IPS DF 4.7 (cell line): ENCODE measurements around the gene MRPL11.

Source experiments
- DNase-seq: peaks from one replicate; pipeline ENCODE4 v3.0.0-alpha.2; 2013; ENCODE audit warnings: low spot score; ENCODE audit errors: extremely low read depth

Gene MRPL11

DNA sequence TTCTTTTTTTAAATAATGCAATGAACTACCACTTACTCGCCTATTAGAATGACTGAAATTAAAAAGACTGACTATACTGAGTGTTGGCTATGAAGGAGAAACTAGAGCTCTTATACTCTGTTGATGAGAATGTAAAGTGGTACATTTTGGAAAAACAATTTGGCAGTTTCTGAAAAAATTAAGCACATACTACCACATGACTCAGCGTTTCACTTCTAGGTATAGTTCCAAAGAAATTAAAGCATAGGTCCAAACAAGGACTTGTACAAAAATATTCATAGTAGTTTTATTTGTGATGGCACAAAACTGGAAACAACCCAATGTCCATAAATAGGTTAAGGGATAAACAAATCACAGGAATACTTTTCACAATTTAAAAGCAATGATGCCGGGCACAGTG, 44.7 kb downstream of the MRPL11 start:
- DNase-seq = no peak

GRCh38 chr11:66391322-66391721, 47.3 kb downstream of the MRPL11 start:
- DNase-seq = no peak

GRCh38 chr11:66388780-66389386, 49.8 kb downstream of the MRPL11 start:
- no peak for DNase-seq

DNA sequence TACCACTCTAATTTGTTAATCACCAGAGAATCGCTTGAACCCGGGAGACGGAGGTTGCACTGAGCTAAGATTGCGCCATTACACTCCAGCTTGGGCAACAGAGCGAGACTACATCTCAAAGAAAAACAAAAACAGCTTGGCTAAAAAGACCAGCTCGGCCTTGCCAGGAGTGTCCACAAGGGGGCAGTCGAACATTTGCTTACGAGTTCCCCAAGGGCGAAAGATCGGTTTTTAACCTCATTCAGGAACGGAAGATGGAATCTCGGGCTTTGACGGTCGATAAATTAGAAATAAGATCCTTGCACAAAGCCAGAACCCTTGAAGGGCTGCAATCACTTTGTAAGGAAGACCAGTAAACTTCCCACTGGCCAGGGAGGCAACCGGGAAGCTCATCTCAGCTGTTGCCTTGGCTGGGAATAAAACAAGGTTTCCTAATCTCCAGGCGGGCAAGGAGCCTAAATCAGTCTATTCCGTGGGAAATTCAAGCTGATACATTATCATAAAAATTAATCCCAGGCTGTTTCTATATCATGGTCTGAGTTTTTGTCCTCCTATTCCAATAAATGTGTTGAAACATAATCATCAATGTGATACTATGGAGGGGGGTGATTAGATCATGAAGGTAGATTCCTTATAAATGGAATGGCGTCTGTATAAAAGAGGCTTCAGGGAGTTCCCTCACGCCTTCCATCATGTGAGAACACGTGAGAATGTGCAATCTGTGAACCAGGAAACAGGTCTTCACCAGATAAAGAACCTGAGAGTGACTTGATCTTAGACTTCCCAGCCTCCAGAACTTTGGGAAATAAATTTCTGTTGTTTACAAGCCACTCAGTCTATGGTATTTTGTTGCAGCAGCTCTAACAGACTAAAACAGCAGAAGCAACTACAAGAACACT, 52.2 kb downstream of the MRPL11 start:
- DNase-seq = peak; percentile 81
